Ishikawa (cell line): Measurements from ENCODE around the gene IL17D.

ENCODE experiments used
- CEBPB ChIP-seq: IDR thresholded peaks from 2 replicates; pipeline ENCODE4 v1.6.1; 2012
- CREB1 ChIP-seq: IDR thresholded peaks from 2 replicates; pipeline ENCODE4 v1.6.1; 2012; ENCODE audit warnings: low read depth
- EP300 ChIP-seq: IDR thresholded peaks from 2 replicates; pipeline ENCODE4 v1.6.1; 2012; ENCODE audit warnings: borderline replicate concordance
- FOXM1 ChIP-seq: IDR thresholded peaks from 2 replicates; pipeline ENCODE4 v1.6.1; 2012; ENCODE audit warnings: low read depth, borderline replicate concordance
- MAX ChIP-seq: IDR thresholded peaks from 2 replicates; pipeline ENCODE4 v1.6.1; 2012
- RAD21 ChIP-seq: IDR thresholded peaks from 2 replicates; pipeline ENCODE4 v1.6.1; 2012; ENCODE audit warnings: low read depth
- REST ChIP-seq: IDR thresholded peaks from 2 replicates; pipeline ENCODE4 v1.6.1; 2012; ENCODE audit warnings: low read depth, mild to moderate bottlenecking
- TAF1 ChIP-seq: IDR thresholded peaks from 2 replicates; pipeline ENCODE4 v1.6.1; 2012; ENCODE audit warnings: low read depth, mild to moderate bottlenecking
- TCF12 ChIP-seq: IDR thresholded peaks from 2 replicates; pipeline ENCODE4 v1.6.1; 2012; ENCODE audit warnings: low read depth
- TEAD4 ChIP-seq: IDR thresholded peaks from 2 replicates; pipeline ENCODE4 v1.6.1; 2012
- USF1 ChIP-seq: IDR thresholded peaks from 2 replicates; pipeline ENCODE4 v1.6.1; 2012
- ZBTB7A ChIP-seq: IDR thresholded peaks from 2 replicates; pipeline ENCODE4 v1.6.1; 2012; ENCODE audit warnings: low read depth

GRCh38 chr13:20689291-20689690, 14.2 kb upstream of the IL17D start:
- TF ChIP-seq CREB1 (no peak), CEBPB (no peak), MAX (no peak), TEAD4 (no peak), RAD21 (no peak), USF1 (no peak), FOXM1 (no peak), TAF1 (no peak), TCF12 (no peak), ZBTB7A (no peak), REST (no peak), EP300 (no peak)
